ENCODE data around the gene ENPP1.

The ENPP1 gene

GRCh38 chr6:131807321-131807643 is 538 bp upstream of the ENPP1 start:
- Histone ChIP-seq H3K27ac (peak overlapping the region; percentile 73 to 74), H3K9me3 (no peaks in the 10 kb centered on the region), H3K27me3 (no peaks in the 10 kb centered on the region), H3K36me3 (no peaks in the 10 kb centered on the region), H3K4me1 (peaks cover 0 to 44% (median 9%) of the 10 kb centered on the region in 4 donors), H3K4me3 (peak overlapping the region; percentile 72 to 75)
- DNase-seq: no peak
- no peak for TF ChIP-seq CTCF (IDR thresholded peaks at IDR 0.05)
- intact Hi-C loops (cut with DNase I; ENCODE audit: low total_unique reads): no loop called here

- H3K4me3 ChIP-seq: peak overlapping the region; percentile 72 to 75
- H3K27me3 ChIP-seq: no peaks in the 10 kb centered on the region
- no peak for DNase-seq
- no peaks in the 10 kb centered on the region for H3K36me3 ChIP-seq
- H3K4me1 ChIP-seq: peaks cover 0 to 44% (median 9%) of the 10 kb centered on the region in 4 donors
- intact Hi-C loops (cut with DNase I; ENCODE audit: low total_unique reads): no loop called here
- peak overlapping the region; percentile 73 to 77 for H3K27ac ChIP-seq
- H3K9me3 ChIP-seq: no peaks in the 10 kb centered on the region
- TF ChIP-seq CTCF (IDR thresholded peaks at IDR 0.05): no peak
Measured at GRCh38 chr6:131808460-131809269, 845 bp downstream of the ENPP1 start.

- H3K9me3 ChIP-seq: no peaks in the 10 kb centered on the region
- intact Hi-C loops (cut with DNase I; ENCODE audit: low total_unique reads): no loop called here
- no peak overlapping the region for H3K4me3 ChIP-seq
- H3K36me3 ChIP-seq: no peaks in the 10 kb centered on the region
- TF ChIP-seq CTCF (IDR thresholded peaks at IDR 0.05): no peak
- no peak overlapping the region for H3K27ac ChIP-seq
- peaks cover 0 to 29% (median 9%) of the 10 kb centered on the region in 4 donors for H3K4me1 ChIP-seq
- no peak for DNase-seq
- H3K27me3 ChIP-seq: no peaks in the 10 kb centered on the region
Measured at GRCh38 chr6:131811500-131811899, 3.7 kb downstream of the ENPP1 start.

GRCh38 chr6:131813991-131814390 is 6.2 kb downstream of the ENPP1 start:
- no peak for TF ChIP-seq CTCF (IDR thresholded peaks at IDR 0.05)
- Histone ChIP-seq H3K4me3 (no peak overlapping the region), H3K9me3 (no peaks in the 10 kb centered on the region), H3K4me1 (peaks cover 0 to 14% (median 5%) of the 10 kb centered on the region in 4 donors), H3K27me3 (no peaks in the 10 kb centered on the region), H3K36me3 (no peaks in the 10 kb centered on the region), H3K27ac (no peak overlapping the region)
- DNase-seq: no peak
- intact Hi-C loops (cut with DNase I; ENCODE audit: low total_unique reads): no loop called here

GRCh38 chr6:131816869-131817268 is 9.0 kb downstream of the ENPP1 start:
- Histone ChIP-seq H3K27me3 (no peaks in the 10 kb centered on the region), H3K4me1 (peaks cover 0 to 12% (median 0%) of the 10 kb centered on the region in 4 donors), H3K9me3 (no peaks in the 10 kb centered on the region), H3K36me3 (no peaks in the 10 kb centered on the region), H3K27ac (no peak overlapping the region), H3K4me3 (no peak overlapping the region)
- intact Hi-C loops (cut with DNase I; ENCODE audit: low total_unique reads): no loop called here
- DNase-seq: no peak
- TF ChIP-seq CTCF (IDR thresholded peaks at IDR 0.05): no peak
